K562 (cell line): ENCODE results near the gene PNISR. TPM values are rescaled to one million over a fixed set of nuclear protein-coding genes. Genes with fewer than 3 reads are reported as not detected.
A peak's percentile ranks its signal among the peaks of the same experiment; 100 is the strongest.

Experiments used
- ETV1 ChIP-seq: fragments of 450-650 bp; conservative IDR thresholded peaks from 2 replicates; pipeline ENCODE4 v1.6.1; 2016; ENCODE audit warnings: missing genetic modification characterization, control low read depth, low read depth, missing compliant biosample characterization
- KLF16 ChIP-seq: IDR thresholded peaks from 2 replicates; pipeline ENCODE4 v1.6.1; 2016; ENCODE audit warnings: antibody characterized with exemption
- MAFK ChIP-seq: IDR thresholded peaks from 2 replicates; pipeline ENCODE4 v1.6.1; 2011; ENCODE audit warnings: low read length, improper control_type of control experiment
- MYNN ChIP-seq, 2 experiments: sonication (generic); formaldehyde crosslinking in 1 of 2; IDR thresholded peaks; 2 replicates each; pipeline versions ENCODE4 v1.5.0 to v1.6.1; 2016 to 2020; ENCODE audit warnings: antibody characterized with exemption in 1 of 2, missing genetic modification reagents in 1 of 2
- RAD21 ChIP-seq, 2 experiments: fragments of 250-450 bp in 1 of 2; fragments of 450-650 bp in 1 of 2; sonication (Bioruptor Pico) in 1 of 2; formaldehyde crosslinking in 1 of 2; IDR thresholded peaks in 1 of 2; conservative IDR thresholded peaks in 1 of 2; 2 replicates each; pipeline versions ENCODE4 v1.4.0 to v1.8.0; 2020 to 2022; ENCODE audit warnings: mild to moderate bottlenecking in 2 of 2, moderate library complexity in 1 of 2
- RB1 ChIP-seq: fragments of 450-650 bp; IDR thresholded peaks from 2 replicates; pipeline ENCODE4 v1.6.1; 2017; ENCODE audit warnings: low read depth, mild to moderate bottlenecking
- RHOXF2B ChIP-seq: fragments of 250-450 bp; sonication (Bioruptor Pico); conservative IDR thresholded peaks from 2 replicates; pipeline ENCODE4 v1.5.1; 2021
- SMAD4 ChIP-seq: fragments of 250-450 bp; sonication (Bioruptor Pico); conservative IDR thresholded peaks from 2 replicates; pipeline ENCODE4 v1.8.0; 2021; ENCODE audit warnings: inconsistent platforms, mild to moderate bottlenecking, moderate library complexity
- SMARCA4 ChIP-seq: fragments of 450-650 bp; IDR thresholded peaks from 2 replicates; pipeline ENCODE4 v1.6.1; 2016
- SREBF1 ChIP-seq: fragments of 150-350 bp; IDR thresholded peaks from 2 replicates; pipeline ENCODE4 v1.6.1; 2014; ENCODE audit warnings: antibody characterized with exemption, low read depth, low read length, borderline replicate concordance
- TARDBP ChIP-seq: fragments of 450-650 bp; IDR thresholded peaks from 2 replicates; pipeline ENCODE4 v1.6.1; 2016
- TEAD4 ChIP-seq, 2 experiments: sonication (generic) in 1 of 2; formaldehyde crosslinking in 1 of 2; IDR thresholded peaks; 2 replicates each; pipeline versions ENCODE4 v1.6.1 to v1.8.0; 2012 to 2022; ENCODE audit warnings: borderline replicate concordance in 1 of 2, inconsistent platforms in 1 of 2, low read length in 1 of 2, mild to moderate bottlenecking in 1 of 2, missing genetic modification reagents in 1 of 2
- TRIM24 ChIP-seq, 2 experiments: fragments of 450-650 bp; IDR thresholded peaks; 2 replicates each; pipeline ENCODE4 v1.6.1; 2016
- ZFP1 ChIP-seq: fragments of 450-650 bp; formaldehyde crosslinking; IDR thresholded peaks from 2 replicates; pipeline ENCODE4 v1.4.0; 2020; ENCODE audit warnings: mild to moderate bottlenecking, mixed read lengths
- ZNF431 ChIP-seq: sonication (generic); formaldehyde crosslinking; IDR thresholded peaks from 2 replicates; pipeline ENCODE4 v1.8.0; 2022; ENCODE audit warnings: mild to moderate bottlenecking, missing genetic modification reagents
- ZZZ3 ChIP-seq: fragments of 450-650 bp; IDR thresholded peaks from 2 replicates; pipeline ENCODE4 v1.6.1; 2016; ENCODE audit warnings: antibody characterized with exemption, mild to moderate bottlenecking, moderate library complexity
- polyA plus RNA-seq, 8 experiments: library from polyadenylated mRNA; depleted of rRNA in 4 of 8; stranded (reverse) in 5 of 8; unstranded in 3 of 8; fragments of >200 nt; fragmentation: Nextera tagmentation in 2 of 8; fragmentation: Illumina TruSeq in 1 of 8; extraction: Ambion mirVana in 2 of 8; extraction: Trizol in 1 of 8; gene quantifications; 2 replicates each; pipeline versions ENCODE4 v1.2.1 to v1.2.3, GENCODE V29; 2011 to 2014; ENCODE audit warnings: inconsistent platforms in 1 of 8, missing spikeins in 1 of 8
- total RNA-seq, 7 experiments: library from RNA; depleted of rRNA in 6 of 7; stranded (reverse); fragments of >200 nt in 6 of 7; fragmentation: Illumina TruSeq in 2 of 7; extraction: Trizol in 2 of 7; gene quantifications; 2 replicates each; pipeline versions ENCODE4 v1.2.1 to v1.2.3, GENCODE V29; 2011 to 2021; ENCODE audit warnings: low replicate concordance in 1 of 7
- TF ChIP-seq, protein P1 (sequence below): sonication (generic); formaldehyde crosslinking; IDR thresholded peaks from 2 replicates; pipeline ENCODE4 v1.8.0; 2022; ENCODE audit warnings: mild to moderate bottlenecking, missing genetic modification reagents
- TF ChIP-seq, protein P2 (sequence below): fragments of 250-450 bp; sonication (Bioruptor Pico); IDR thresholded peaks from 2 replicates; pipeline ENCODE4 v1.4.0; 2020; ENCODE audit warnings: mild to moderate bottlenecking
- TF ChIP-seq, protein P3 (sequence below): IDR thresholded peaks from 3 replicates; pipeline ENCODE4 v1.6.1; 2011; ENCODE audit warnings: borderline replicate concordance, mild to moderate bottlenecking; ENCODE audit not compliant: insufficient read length, insufficient read depth
- TF ChIP-seq, protein P4 (sequence below): fragments of 450-650 bp; conservative IDR thresholded peaks from 2 replicates; pipeline ENCODE4 v1.6.1; 2016; ENCODE audit warnings: missing genetic modification characterization, low read depth, mild to moderate bottlenecking, control low read depth, missing compliant biosample characterization

Gene PNISR
- total and polyA plus RNA-seq, 9 of the 15 experiments (the other 6 are each of a cell fraction or from before 2014, with no cell fraction given): 97.4 to 206 (median 131) TPM

DNA sequence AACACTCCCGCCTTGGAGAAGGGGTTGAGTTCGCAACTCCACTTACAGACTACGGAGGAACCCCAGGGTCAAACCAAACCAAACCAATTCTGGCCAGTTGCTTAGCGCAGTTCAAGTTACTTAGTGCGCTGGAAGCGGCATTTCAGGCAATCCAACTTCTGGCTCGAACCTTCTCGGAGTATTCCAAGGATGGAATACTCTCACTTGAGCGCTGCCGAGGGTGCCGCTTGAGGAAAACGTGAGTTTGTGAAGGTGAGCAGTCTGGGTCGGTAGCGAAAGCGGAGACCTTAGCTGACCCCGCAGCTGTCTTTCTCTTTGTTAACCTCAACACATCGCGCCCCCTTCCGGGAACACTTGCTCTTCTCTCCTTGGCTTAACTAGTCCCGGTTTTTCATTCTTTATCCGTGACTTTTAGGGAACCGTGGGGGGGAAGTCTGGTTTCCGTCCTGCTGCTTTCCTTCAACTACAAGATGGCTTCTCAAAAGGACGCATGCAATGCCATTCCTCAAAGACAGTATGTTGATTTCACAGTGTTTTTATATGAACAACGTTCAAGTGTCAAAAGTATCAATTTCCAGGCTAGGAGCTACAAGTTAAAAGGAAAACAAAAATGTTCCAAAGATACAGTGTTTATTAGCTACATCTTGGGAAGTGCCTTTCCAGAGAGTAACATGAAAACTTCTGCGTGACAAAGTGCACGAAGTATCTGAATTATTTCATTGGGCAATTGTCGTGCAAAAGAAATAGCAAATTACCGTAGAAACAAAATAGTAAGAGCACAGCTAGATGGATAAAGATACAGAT, 741 bp upstream of the PNISR start (continued):
- TF ChIP-seq SREBF1 (0 out of 2 replicates have a peak, but pooled peaks have one; percentile 47), MAFK (no peak; the same call in 1 of the 2 replicates), ZNF431 (CRISPR knock-in tag) (peak; percentile 15; the same call in 1 of the 2 replicates), KLF16 (peak; percentile 70), TARDBP (no peak), SMARCA4 (peak; percentile 74; the same call in 1 of the 2 replicates), RHOXF2B (CRISPR knock-in tag) (no peak), TRIM24 (IDR thresholded peaks at IDR 0.05) (peak in 1 of 2 experiments; percentile 33; a peak in 2 of 4 replicates), MYNN (IDR thresholded peaks at IDR 0.05) (0 out of 2 replicates have a peak, but pooled peaks have one; percentile 40), MYNN (CRISPR knock-in tag; IDR thresholded peaks at IDR 0.05) (no peak), RB1 (0 out of 2 replicates have a peak, but pooled peaks have one; percentile 1), SMAD4 (peak; percentile 67), TEAD4 (IDR thresholded peaks at IDR 0.05; ENCODE audit: low read length) (peak; percentile 57), TEAD4 (CRISPR knock-in tag; IDR thresholded peaks at IDR 0.05; ENCODE audit: borderline replicate concordance) (no peak), ZFP1 (CRISPR knock-in tag) (peak; percentile 48; the same call in 1 of the 2 replicates), ETV1 (tag) (peak; percentile 81), ZZZ3 (no peak), RAD21 (CRISPR knock-in tag; conservative IDR thresholded peaks at IDR 0.05 in 1 of 2, IDR thresholded peaks at IDR 0.05 in 1 of 2) (peak; percentile 34 to 54)
- TF ChIP-seq, protein P1, sequence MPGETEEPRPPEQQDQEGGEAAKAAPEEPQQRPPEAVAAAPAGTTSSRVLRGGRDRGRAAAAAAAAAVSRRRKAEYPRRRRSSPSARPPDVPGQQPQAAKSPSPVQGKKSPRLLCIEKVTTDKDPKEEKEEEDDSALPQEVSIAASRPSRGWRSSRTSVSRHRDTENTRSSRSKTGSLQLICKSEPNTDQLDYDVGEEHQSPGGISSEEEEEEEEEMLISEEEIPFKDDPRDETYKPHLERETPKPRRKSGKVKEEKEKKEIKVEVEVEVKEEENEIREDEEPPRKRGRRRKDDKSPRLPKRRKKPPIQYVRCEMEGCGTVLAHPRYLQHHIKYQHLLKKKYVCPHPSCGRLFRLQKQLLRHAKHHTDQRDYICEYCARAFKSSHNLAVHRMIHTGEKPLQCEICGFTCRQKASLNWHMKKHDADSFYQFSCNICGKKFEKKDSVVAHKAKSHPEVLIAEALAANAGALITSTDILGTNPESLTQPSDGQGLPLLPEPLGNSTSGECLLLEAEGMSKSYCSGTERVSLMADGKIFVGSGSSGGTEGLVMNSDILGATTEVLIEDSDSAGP (CRISPR knock-in tag): no peak
- TF ChIP-seq, protein P2, sequence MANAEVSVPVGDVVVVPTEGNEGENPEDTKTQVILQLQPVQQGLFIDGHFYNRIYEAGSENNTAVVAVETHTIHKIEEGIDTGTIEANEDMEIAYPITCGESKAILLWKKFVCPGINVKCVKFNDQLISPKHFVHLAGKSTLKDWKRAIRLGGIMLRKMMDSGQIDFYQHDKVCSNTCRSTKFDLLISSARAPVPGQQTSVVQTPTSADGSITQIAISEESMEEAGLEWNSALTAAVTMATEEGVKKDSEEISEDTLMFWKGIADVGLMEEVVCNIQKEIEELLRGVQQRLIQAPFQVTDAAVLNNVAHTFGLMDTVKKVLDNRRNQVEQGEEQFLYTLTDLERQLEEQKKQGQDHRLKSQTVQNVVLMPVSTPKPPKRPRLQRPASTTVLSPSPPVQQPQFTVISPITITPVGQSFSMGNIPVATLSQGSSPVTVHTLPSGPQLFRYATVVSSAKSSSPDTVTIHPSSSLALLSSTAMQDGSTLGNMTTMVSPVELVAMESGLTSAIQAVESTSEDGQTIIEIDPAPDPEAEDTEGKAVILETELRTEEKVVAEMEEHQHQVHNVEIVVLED: no peak
- TF ChIP-seq, protein P3, sequence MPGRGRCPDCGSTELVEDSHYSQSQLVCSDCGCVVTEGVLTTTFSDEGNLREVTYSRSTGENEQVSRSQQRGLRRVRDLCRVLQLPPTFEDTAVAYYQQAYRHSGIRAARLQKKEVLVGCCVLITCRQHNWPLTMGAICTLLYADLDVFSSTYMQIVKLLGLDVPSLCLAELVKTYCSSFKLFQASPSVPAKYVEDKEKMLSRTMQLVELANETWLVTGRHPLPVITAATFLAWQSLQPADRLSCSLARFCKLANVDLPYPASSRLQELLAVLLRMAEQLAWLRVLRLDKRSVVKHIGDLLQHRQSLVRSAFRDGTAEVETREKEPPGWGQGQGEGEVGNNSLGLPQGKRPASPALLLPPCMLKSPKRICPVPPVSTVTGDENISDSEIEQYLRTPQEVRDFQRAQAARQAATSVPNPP: no peak
- TF ChIP-seq, protein P4, sequence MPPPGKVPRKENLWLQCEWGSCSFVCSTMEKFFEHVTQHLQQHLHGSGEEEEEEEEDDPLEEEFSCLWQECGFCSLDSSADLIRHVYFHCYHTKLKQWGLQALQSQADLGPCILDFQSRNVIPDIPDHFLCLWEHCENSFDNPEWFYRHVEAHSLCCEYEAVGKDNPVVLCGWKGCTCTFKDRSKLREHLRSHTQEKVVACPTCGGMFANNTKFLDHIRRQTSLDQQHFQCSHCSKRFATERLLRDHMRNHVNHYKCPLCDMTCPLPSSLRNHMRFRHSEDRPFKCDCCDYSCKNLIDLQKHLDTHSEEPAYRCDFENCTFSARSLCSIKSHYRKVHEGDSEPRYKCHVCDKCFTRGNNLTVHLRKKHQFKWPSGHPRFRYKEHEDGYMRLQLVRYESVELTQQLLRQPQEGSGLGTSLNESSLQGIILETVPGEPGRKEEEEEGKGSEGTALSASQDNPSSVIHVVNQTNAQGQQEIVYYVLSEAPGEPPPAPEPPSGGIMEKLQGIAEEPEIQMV (tag): 0 out of 2 replicates have a peak, but pooled peaks have one; percentile 32
